Fibroblast of skin of abdomen (primary cell): ENCODE measurements around the gene CPM.

ENCODE experiments used
- DNase-seq: peaks from one replicate; pipeline ENCODE4 v3.0.0-alpha.2; 2013

Gene CPM

DNA sequence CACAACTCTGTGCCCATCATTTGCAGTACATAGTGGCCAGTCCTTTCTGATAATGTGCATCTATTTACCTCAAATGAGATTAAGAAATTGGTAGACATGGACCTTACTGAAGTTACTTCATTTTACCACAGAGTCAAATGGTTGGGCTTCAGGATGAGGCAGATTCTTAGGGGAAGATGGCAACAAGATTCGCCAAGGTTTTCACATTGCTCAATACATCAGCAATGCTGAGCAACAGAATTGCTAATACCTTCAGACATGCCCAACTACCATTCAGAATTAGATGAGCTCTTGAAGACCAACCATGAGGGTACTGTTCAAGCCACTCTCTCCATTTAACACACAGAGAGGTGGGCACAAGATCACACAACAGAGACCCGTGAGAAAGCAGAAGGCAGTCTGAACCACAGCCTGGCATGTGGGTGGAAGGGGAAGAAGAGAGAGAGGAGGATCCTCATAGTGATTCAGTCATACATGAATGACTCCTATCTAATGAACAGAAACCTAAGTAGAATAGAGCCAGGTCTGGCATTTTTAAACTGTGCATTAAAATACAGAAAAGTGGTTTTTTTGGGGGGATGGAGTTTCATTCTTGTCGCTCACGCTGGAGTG is 28.5 kb downstream of the CPM start:
- DNase-seq: no peak

DNA sequence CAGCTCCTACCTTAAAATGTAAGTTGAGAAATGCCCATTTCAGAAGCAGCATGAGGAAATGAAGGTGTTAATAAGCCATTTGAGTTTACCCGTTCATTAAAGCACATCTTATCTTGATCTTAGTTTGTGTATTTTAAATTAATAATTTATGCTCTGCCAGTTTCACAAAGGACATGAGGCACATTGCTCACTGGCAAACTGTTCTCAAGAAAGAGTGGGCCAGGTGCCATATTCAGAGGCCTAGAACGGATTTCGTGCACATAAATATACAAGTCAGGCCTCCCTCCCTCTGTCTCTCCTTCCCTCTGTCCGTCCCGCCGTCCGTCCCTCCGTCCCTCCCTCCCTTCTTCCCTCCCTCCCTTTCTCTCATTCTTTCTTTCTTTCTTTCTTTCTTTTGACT is 29.5 kb downstream of the CPM start:
- no peak for DNase-seq

DNA sequence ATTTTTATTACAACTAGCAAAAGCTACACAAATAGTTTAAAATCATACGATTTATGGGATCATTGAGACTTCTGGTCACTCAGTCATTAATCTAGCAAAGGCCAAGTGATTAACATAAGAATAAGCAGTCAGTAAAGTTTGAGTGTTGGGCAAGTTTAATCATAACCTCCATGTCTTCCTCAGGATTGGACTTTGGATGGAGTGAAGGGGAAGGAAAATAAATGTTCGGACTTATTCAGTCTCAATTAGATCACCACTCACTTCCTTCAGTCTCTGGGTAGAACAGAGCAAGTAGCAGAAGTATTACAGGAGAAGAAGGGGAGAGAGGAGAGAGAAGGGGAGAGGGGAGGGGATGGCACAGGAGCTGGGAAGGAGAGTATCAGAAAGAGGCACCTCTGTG is 31.4 kb downstream of the CPM start:
- DNase-seq: no peak

- DNase-seq: no peak
Measured at GRCh38 chr12:68901145-68901544, 31.8 kb downstream of the CPM start.

DNA sequence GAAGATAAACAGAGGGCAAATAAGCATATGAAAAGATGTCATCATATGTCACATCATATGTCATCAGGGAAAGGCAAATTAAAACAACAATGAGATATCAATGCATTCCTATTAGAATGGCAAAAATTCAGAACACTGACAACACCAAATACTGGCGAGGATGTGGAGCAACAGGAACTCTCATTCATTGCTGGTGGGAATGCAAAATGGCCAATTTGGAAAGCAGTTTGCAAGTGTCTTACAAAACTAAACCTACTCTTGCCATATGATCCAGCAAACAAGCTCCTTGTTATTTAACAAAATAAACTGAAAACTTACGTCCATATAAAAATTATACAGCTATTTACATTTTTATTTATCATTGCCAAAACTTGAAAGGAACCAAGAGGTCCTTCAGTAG is 32.7 kb downstream of the CPM start:
- no peak for DNase-seq

- DNase-seq: peak; percentile 94
Measured at GRCh38 chr12:68899251-68899771, 33.7 kb downstream of the CPM start.

- DNase-seq: no peak
Measured at GRCh38 chr12:68896881-68897540, 36.0 kb downstream of the CPM start.

DNA sequence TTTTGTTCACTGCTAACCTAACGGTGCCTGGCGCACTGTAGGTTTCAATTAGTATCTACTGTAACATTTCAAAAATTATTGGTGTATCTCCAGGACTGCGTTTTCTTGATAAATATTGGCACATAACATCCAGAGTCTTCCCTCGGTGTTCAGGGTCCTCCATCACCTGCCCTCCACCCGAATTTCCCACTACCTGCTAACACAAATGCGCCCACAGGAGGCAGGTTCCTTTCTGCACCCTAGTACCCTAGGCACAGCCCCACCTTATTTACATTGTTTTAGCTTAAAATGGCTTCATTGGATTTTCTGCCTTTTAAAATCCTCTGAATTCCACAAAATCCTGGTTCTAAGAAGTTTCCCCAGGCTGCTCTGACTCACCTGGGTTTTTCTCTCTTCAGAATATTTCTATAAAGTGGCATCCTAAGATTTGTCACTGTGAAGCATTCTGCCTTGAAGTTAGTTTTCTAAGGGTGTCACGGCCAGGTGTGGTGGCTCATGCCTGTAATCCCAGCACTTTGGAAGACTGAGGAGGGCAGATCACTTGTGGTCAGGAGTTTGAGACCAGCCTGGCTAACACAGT is 38.6 kb downstream of the CPM start:
- DNase-seq: no peak

- no peak for DNase-seq
Measured at GRCh38 chr12:68893741-68894140, 39.2 kb downstream of the CPM start.

DNA sequence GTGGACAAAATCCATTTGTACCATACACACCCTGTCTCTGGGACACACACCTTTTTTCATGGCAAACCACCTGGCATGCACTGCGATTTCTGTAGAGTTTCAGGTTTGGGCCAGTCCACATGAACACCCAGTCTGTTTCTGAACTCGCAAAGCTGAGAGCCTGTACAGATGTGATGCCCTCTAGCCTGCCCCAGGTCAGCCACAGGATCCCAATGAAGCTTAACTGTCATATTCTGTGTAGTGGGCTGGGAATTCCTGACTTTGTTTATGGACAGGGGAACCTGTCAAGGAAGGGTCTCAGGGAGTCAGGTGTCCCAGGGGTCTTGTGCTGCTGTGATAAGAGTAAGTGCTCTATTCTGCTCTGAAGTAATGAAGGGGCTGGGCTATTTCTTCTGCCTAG is 39.8 kb downstream of the CPM start:
- DNase-seq: no peak

- no peak for DNase-seq
Measured at GRCh38 chr12:68891141-68891540, 41.8 kb downstream of the CPM start.

DNA sequence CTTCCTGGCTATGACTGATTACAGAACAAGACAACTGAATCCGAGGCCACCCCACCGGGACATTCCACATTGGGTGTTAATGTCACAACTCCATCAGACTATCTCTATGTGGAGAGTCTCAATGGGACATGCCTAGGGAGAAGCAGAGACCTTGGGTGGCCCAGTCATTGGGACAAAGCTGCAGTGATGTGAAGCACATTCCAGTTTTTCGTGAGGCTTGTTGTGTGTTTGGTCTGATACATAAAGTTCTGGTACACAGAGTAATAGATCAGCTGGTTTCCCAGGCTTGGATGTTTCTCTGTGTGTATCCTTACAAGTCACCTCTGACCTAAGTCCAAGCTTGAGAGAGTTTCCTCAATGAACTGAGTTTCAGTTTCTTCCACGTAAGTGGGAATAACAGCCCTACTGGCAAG is 42.3 kb downstream of the CPM start:
- no peak for DNase-seq

- no peak for DNase-seq
Measured at GRCh38 chr12:68888243-68888642, 44.7 kb downstream of the CPM start.

DNA sequence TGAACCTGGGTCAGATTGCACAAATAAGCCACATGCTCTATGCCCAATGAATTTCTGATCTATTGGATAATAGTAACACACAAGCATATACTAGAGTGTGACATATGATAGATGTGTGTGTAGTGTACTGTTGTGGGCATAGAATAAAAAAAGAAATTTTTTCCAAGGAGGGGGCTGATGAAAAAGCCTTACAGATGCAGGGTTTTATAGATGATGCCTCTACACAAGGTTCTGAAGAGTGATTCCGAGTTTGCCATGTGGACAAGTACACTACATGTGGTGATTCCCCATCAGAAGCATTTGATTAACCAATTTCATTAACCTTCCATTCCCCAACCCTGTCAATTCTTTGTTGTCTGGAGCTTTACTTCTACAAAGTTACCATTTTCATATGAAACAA is 45.3 kb downstream of the CPM start:
- no peak for DNase-seq

DNA sequence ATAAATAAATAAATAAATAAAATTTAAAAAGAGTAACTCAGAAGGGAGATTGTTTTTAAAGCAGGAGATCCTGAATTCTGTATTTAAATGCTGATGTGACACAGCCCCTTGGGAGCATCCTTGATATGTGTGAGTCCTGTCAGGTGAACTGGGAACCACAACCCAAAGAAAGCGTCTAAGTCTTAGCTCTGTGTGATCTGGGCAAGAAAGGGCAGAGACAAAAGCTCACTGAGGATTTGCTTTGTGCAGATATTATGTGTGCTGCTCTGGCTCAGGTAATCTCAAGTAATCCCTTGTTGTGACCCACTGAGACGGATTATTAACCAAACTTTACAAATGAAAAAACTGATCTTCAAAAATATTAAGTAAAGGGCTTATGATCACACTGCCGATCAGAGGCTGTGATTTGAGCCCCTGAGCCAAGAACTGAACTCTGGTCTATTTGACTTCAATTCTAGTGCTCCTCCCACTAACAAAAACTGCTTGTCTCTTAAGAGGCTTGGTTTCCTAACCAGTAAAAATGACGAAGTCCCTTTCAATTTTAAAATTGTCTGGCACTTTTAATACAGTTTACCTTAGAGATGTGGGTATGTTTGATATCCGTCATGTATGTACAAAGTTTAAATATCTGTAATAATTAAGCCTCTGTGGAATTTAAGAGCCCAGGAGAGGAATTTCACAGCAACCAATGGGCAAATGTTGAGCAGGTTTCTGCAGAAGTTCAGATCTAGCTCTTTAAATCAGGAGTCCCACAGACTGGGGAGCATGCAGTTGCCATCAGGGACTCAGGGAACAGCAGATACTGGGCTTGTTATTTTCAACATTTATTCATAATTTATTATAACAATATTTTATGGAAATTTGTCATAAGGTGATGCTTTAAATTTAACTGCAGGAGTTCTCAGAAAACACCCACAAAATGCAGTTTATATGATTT is 46.1 kb downstream of the CPM start:
- DNase-seq: no peak

GRCh38 chr12:68885381-68885780 is 47.6 kb downstream of the CPM start:
- no peak for DNase-seq

DNA sequence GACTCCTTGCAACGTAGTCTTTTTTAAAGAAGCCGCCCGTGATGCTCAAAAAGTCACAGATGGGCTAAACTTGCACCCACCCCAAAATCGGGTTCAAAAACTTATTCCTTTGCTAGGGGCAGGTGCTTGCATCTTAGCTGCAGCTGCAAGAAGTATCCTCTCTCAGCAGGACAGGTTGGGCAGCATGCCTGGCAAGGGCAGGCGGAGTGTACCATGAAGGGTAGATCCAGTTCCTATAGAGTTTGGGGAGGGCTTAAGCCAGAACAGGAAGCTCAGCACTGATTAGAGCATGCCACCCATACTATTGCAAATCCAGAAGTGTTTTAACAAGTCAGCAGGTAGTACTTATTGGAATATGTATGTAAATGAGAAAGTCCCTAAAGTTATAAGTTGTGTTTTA is 48.7 kb downstream of the CPM start:
- DNase-seq: no peak

DNA sequence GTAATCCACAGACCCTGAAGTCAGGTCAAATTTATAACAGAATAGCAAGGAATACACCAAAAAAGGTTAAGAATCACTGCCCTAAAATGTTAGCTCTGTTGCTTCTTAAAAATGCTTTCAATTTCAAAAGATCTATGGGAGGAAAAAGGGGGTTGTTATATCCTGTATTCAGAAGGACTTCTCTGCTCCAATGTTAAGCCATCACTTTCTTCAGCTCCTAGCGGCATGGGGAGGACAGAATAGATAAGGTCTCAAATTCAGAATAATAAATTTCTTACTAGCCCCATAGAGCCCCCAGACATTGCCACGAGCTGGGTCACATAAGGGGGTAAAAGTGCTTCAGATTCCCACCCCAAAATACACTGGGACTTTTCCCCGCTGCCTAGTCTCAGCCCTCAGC is 49.8 kb downstream of the CPM start:
- no peak for DNase-seq

DNA sequence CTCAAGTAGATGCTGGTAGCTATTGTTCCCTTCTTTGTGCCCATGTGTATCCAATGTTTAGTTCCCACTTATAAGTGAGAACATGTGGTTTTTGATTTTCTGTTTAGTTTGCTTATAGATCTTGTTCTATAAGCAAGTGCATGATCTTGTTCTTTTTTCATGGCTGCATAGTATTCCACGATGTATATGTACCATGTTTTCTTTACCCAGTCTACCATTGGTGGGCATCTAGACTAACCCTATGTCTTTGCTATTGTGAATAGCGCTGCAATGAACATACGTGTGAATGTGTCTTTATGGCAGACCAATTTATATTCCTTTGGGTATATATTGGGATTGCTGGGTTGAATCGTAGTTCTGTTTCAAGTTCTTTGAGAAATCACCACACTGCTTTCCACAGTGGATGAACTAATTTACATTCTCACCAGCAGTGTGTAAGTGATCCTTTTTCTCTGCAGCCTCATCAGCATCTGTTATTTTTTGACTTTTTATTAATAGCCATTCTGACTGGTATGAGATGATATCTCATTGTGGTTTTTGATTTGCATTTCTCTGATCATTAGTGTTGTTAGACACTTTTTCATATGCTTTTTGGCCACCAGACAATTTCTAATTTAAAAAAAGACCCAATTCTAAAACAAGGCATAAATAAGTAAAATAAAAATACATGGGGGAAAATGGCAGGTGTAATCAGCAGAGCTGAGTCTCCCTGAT is 50.6 kb downstream of the CPM start:
- DNase-seq: no peak

- DNase-seq: no peak
Measured at GRCh38 chr12:68880660-68881325, 52.2 kb downstream of the CPM start.

- DNase-seq: no peak
Measured at GRCh38 chr12:68878846-68879245, 54.1 kb downstream of the CPM start.

- no peak for DNase-seq
Measured at GRCh38 chr12:68878283-68878682, 54.7 kb downstream of the CPM start.
